Measurements from ENCODE around the gene CCT8. TPM values are rescaled to one million over a fixed set of nuclear protein-coding genes. Genes with fewer than 3 reads are reported as not detected.

Gene CCT8
- total and polyA plus RNA-seq, 2 of the 8 experiments (the other 6 are each of a cell fraction or from before 2014, with no cell fraction given), result 151 to 319 TPM

GRCh38 chr21:29055080-29055479 lies 18.4 kb downstream of the CCT8 start:
- H3K79me1 ChIP-seq (ENCODE audit: low read depth, low read length), result no peaks in the 10 kb centered on the region
- no peak overlapping the region for H2AK5ac ChIP-seq (ENCODE audit: low read depth, low read length)
- no peak overlapping the region for H3K9ac ChIP-seq (replicated peaks in 1 of 4; ENCODE audit: extremely low read depth in 1 of 4, low read depth in 3 of 4, low read length in 3 of 4)
- H3K4ac ChIP-seq (replicated peaks; ENCODE audit: insufficient read length, low read depth, low read length), result no peak overlapping the region
- H3K27me3 ChIP-seq (replicated peaks in 1 of 4; ENCODE audit: control insufficient read depth in 3 of 4, extremely low read depth in 1 of 4, insufficient read depth in 3 of 4, low read length in 3 of 4), result no peaks in the 10 kb centered on the region
- H4K8ac ChIP-seq (ENCODE audit: extremely low read depth, insufficient read depth, low read length), result no peak overlapping the region
- H4K91ac ChIP-seq (replicated peaks; ENCODE audit: insufficient read length, low read length), result no peak overlapping the region
- H2BK120ac ChIP-seq (replicated peaks; ENCODE audit: low read depth, low read length), result no peak overlapping the region
- TF ChIP-seq POU5F1 (IDR thresholded peaks at IDR 0.05; ENCODE audit: low read depth, low read length) (no peak), FOSL1 (IDR thresholded peaks at IDR 0.05; ENCODE audit: insufficient read depth, low read depth, low read length) (no peak), TCF12 (IDR thresholded peaks at IDR 0.05; ENCODE audit: low read depth, low read length) (no peak)
- TF ChIP-seq, protein P1, sequence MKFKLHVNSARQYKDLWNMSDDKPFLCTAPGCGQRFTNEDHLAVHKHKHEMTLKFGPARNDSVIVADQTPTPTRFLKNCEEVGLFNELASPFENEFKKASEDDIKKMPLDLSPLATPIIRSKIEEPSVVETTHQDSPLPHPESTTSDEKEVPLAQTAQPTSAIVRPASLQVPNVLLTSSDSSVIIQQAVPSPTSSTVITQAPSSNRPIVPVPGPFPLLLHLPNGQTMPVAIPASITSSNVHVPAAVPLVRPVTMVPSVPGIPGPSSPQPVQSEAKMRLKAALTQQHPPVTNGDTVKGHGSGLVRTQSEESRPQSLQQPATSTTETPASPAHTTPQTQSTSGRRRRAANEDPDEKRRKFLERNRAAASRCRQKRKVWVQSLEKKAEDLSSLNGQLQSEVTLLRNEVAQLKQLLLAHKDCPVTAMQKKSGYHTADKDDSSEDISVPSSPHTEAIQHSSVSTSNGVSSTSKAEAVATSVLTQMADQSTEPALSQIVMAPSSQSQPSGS (IDR thresholded peaks at IDR 0.05; ENCODE audit: low read length), result no peak
- TF ChIP-seq, protein P2, sequence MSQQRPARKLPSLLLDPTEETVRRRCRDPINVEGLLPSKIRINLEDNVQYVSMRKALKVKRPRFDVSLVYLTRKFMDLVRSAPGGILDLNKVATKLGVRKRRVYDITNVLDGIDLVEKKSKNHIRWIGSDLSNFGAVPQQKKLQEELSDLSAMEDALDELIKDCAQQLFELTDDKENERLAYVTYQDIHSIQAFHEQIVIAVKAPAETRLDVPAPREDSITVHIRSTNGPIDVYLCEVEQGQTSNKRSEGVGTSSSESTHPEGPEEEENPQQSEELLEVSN (IDR thresholded peaks at IDR 0.05), result no peak
- H3K36me3 ChIP-seq (ENCODE audit: control insufficient read depth in 2 of 4, insufficient read depth in 4 of 4, low read length in 3 of 4), result peaks cover 16 to 84% (median 64%) of the 10 kb centered on the region in 4 experiments
- no peak overlapping the region for H2BK12ac ChIP-seq (ENCODE audit: low read depth, low read length)
- H3K4me3 ChIP-seq (ENCODE audit: extremely low read depth in 1 of 4, insufficient read depth in 2 of 4, low read depth in 3 of 4, low read length in 4 of 4), result no peak overlapping the region
- H4K20me1 ChIP-seq (replicated peaks in 1 of 2; ENCODE audit: control insufficient read depth in 1 of 2, insufficient read depth in 2 of 2, low read length in 2 of 2), result peaks cover 0 to 1% of the 10 kb centered on the region in 2 experiments
- H4K5ac ChIP-seq (ENCODE audit: insufficient read length, low read depth, low read length), result no peak overlapping the region
- 95% methylated on average over 5 of the region's 5 CpGs; no CpG with 5 or more reads in 1 of the 2 experiments for WGBS, 2 experiments (ENCODE audit: extremely low coverage in 1 of 2, insufficient coverage in 1 of 2, insufficient read length in 1 of 2, insufficient replicate concordance in 2 of 2, low coverage in 1 of 2, low lambda C conversion rate in 2 of 2, missing lambda C conversion rate in 1 of 2)
- H3K79me2 ChIP-seq (ENCODE audit: control insufficient read depth in 1 of 2, insufficient read depth in 2 of 2, low read length in 2 of 2), result 0 out of 4 replicates have a peak, but pooled peaks cover 0 to 2% of the 10 kb centered on the region in 2 experiments
- no peak overlapping the region for H2BK5ac ChIP-seq (ENCODE audit: low read depth, low read length)
- H3K23me2 ChIP-seq (ENCODE audit: low read depth, low read length), result no peaks in the 10 kb centered on the region
- DNase-seq (ENCODE audit: low read depth in 1 of 2, low spot score in 2 of 2) (no peak), FAIRE-seq (no peak)
- no peak overlapping the region for H3K14ac ChIP-seq (ENCODE audit: insufficient read length)
- CTCF ChIA-PET (ENCODE audit: partially characterized antibody), result interaction anchor here (2.0 kb wide), 1 partner anchor 11 kb away, joined by 4 read pairs; no protein-coding TSS in a partner anchor
- H3K4me1 ChIP-seq (replicated peaks in 1 of 4; ENCODE audit: control insufficient read depth in 3 of 4, insufficient read depth in 4 of 4, low read length in 3 of 4), result no peaks in the 10 kb centered on the region
- no peak overlapping the region for H2AFZ ChIP-seq (ENCODE audit: low read length)
- H2BK15ac ChIP-seq (ENCODE audit: low read length), result no peak overlapping the region
- H3K23ac ChIP-seq (ENCODE audit: insufficient read length), result no peak overlapping the region
- no peak overlapping the region for H3K56ac ChIP-seq (replicated peaks; ENCODE audit: insufficient read length, low read depth, low read length)
- no peak overlapping the region for H2BK20ac ChIP-seq (ENCODE audit: low read length)
- no peak overlapping the region for H3K18ac ChIP-seq (ENCODE audit: extremely low read depth, low read length)
- no peak overlapping the region for H3K27ac ChIP-seq (ENCODE audit: low read depth, low read length)
- no peaks in the 10 kb centered on the region for H3K9me3 ChIP-seq (ENCODE audit: insufficient read depth in 2 of 2, low read depth in 1 of 2, low read length in 1 of 2)
- POLR2A ChIA-PET (ENCODE audit: partially characterized antibody), result interaction anchor here (0.9 to 7.7 kb wide), 4 partner anchors 9 to 26 kb away, joined by 3 to 37 read pairs (median 10); partner anchors contain the start of gene CCT8
- no peak overlapping the region for H3K4me2 ChIP-seq (ENCODE audit: insufficient read depth in 1 of 2, low read depth in 2 of 2, low read length in 2 of 2)
